ENCODE results near the gene AP2M1.

AP2M1 gene

DNA sequence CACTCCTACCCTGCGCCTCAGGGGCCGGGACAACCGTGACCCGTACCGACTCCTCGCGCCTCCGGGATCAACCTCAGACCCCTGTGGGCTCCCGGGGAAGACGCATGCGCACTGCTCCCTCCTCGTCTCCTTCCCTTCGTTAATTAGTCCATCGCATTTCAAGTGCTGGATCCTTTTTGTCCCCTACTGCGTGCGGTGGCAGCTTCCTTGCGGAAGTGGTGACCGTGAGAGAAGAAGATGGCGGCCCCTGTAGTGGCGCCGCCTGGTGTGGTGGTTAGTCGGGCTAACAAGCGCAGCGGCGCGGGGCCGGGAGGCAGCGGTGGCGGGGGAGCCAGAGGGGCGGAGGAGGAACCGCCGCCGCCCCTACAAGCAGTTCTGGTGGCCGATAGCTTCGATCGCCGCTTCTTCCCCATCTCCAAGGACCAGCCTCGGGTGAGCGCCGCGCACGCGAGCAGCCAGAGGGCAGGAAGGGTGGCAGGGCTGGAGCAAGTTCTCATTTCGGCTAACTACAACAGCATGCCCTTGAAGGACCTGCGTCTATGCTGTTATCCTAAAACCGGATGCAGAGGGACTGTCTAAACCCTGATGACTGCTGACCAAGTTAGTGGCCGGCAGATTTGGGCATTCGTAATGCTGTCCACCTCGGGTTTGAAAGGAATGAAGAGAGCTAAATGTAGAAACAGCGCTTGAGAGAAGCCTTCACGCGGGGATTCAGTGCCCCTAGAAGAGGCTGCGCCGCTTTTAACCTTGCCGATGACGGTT is 39.3 kb upstream of the AP2M1 start, which contains the start of gene EIF2B5:
EIF2B5 (plus strand) TSS at position 210 of the 762 bp plus-strand sequence; CDS start at position 238, 28 bp downstream.
- no peak for TF ChIP-seq ZFX (IDR thresholded peaks at IDR 0.05)
- TF ChIP-seq, protein P1, sequence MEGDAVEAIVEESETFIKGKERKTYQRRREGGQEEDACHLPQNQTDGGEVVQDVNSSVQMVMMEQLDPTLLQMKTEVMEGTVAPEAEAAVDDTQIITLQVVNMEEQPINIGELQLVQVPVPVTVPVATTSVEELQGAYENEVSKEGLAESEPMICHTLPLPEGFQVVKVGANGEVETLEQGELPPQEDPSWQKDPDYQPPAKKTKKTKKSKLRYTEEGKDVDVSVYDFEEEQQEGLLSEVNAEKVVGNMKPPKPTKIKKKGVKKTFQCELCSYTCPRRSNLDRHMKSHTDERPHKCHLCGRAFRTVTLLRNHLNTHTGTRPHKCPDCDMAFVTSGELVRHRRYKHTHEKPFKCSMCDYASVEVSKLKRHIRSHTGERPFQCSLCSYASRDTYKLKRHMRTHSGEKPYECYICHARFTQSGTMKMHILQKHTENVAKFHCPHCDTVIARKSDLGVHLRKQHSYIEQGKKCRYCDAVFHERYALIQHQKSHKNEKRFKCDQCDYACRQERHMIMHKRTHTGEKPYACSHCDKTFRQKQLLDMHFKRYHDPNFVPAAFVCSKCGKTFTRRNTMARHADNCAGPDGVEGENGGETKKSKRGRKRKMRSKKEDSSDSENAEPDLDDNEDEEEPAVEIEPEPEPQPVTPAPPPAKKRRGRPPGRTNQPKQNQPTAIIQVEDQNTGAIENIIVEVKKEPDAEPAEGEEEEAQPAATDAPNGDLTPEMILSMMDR (conservative IDR thresholded peaks at IDR 0.05) = peak; percentile 41
- peak within 1 kb of the TSS; percentile 99 for H3K27ac ChIP-seq

- TF ChIP-seq, protein P1 (conservative IDR thresholded peaks at IDR 0.05) = no peak
- TF ChIP-seq ZFX (IDR thresholded peaks at IDR 0.05) = no peak
- peak overlapping the region; percentile 99 for H3K27ac ChIP-seq
Observed at GRCh38 chr3:184135911-184136260, 38.8 kb upstream of the AP2M1 start.

DNA sequence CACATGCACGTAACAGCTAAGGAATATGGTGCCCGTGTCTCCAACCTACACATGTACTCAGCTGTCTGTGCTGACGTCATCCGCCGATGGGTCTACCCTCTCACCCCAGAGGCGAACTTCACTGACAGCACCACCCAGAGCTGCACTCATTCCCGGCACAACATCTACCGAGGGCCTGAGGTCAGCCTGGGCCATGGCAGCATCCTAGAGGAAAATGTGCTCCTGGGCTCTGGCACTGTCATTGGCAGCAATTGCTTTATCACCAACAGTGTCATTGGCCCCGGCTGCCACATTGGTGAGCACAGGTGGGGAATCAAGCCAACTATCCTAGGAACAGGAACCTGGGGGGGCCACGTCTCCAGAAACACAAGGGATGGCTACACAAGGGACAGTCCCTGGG is 34.2 kb upstream of the AP2M1 start:
- TF ChIP-seq ZFX (IDR thresholded peaks at IDR 0.05) = no peak
- TF ChIP-seq, protein P1 (conservative IDR thresholded peaks at IDR 0.05) = no peak
- H3K27ac ChIP-seq = no peak overlapping the region

DNA sequence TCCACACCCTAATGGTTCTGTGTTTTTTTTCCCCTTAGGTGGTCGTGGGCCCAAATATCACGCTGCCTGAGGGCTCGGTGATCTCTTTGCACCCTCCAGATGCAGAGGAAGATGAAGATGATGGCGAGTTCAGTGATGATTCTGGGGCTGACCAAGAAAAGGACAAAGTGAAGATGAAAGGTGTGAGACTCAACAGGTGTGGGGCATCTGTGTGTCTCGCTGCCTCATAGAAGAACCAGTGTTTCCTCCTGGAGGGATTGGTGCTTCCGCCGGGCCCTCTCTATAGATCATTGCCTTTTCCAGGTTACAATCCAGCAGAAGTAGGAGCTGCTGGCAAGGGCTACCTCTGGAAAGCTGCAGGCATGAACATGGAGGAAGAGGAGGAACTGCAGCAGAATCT is 32.5 kb upstream of the AP2M1 start:
- TF ChIP-seq, protein P1 (conservative IDR thresholded peaks at IDR 0.05) = no peak
- TF ChIP-seq ZFX (IDR thresholded peaks at IDR 0.05) = no peak
- H3K27ac ChIP-seq = no peak overlapping the region

- TF ChIP-seq, protein P1 (conservative IDR thresholded peaks at IDR 0.05) = no peak
- TF ChIP-seq ZFX (IDR thresholded peaks at IDR 0.05) = no peak
Observed at GRCh38 chr3:184143327-184143726, 31.3 kb upstream of the AP2M1 start.

GRCh38 chr3:184144505-184144904 is 30.1 kb upstream of the AP2M1 start:
- no peak for TF ChIP-seq ZFX (IDR thresholded peaks at IDR 0.05)
- TF ChIP-seq, protein P1 (conservative IDR thresholded peaks at IDR 0.05) = no peak

More at GRCh38 chr3:184143327-184143726, 31.3 kb upstream of the AP2M1 start:
- peak overlapping the region; percentile 2; the same call in 1 of the 2 replicates for H3K27ac ChIP-seq

GRCh38 chr3:184145111-184145524 is 29.5 kb upstream of the AP2M1 start:
- peak overlapping the region; percentile 70 for H3K27ac ChIP-seq
- TF ChIP-seq ZFX (IDR thresholded peaks at IDR 0.05) = no peak
- TF ChIP-seq, protein P1 (conservative IDR thresholded peaks at IDR 0.05) = peak; percentile 84

More at GRCh38 chr3:184144505-184144904, 30.1 kb upstream of the AP2M1 start:
- peak overlapping the region; percentile 70 for H3K27ac ChIP-seq

All from C4-2B (cell line).